Measurements from ENCODE around the gene EPS8.

EPS8 gene

GRCh38 chr12:15580431-15580830 is 208.8 kb downstream of the EPS8 start:
- intact Hi-C loops (cut with DNase I; ENCODE audit: low total_unique reads): loop anchor here (5.0 kb wide), 1 partner anchor 48 kb away; no protein-coding TSS in a partner anchor
- Histone ChIP-seq H3K4me3 (no peak overlapping the region), H3K4me1 (peaks cover 0 to 4% (median 0%) of the 10 kb centered on the region in 4 donors), H3K27ac (no peak overlapping the region), H3K27me3 (no peaks in the 10 kb centered on the region), H3K9me3 (no peaks in the 10 kb centered on the region), H3K36me3 (no peaks in the 10 kb centered on the region)
- TF ChIP-seq, protein P1, sequence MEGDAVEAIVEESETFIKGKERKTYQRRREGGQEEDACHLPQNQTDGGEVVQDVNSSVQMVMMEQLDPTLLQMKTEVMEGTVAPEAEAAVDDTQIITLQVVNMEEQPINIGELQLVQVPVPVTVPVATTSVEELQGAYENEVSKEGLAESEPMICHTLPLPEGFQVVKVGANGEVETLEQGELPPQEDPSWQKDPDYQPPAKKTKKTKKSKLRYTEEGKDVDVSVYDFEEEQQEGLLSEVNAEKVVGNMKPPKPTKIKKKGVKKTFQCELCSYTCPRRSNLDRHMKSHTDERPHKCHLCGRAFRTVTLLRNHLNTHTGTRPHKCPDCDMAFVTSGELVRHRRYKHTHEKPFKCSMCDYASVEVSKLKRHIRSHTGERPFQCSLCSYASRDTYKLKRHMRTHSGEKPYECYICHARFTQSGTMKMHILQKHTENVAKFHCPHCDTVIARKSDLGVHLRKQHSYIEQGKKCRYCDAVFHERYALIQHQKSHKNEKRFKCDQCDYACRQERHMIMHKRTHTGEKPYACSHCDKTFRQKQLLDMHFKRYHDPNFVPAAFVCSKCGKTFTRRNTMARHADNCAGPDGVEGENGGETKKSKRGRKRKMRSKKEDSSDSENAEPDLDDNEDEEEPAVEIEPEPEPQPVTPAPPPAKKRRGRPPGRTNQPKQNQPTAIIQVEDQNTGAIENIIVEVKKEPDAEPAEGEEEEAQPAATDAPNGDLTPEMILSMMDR (IDR thresholded peaks at IDR 0.05): no peak
- no peak for DNase-seq

DNA sequence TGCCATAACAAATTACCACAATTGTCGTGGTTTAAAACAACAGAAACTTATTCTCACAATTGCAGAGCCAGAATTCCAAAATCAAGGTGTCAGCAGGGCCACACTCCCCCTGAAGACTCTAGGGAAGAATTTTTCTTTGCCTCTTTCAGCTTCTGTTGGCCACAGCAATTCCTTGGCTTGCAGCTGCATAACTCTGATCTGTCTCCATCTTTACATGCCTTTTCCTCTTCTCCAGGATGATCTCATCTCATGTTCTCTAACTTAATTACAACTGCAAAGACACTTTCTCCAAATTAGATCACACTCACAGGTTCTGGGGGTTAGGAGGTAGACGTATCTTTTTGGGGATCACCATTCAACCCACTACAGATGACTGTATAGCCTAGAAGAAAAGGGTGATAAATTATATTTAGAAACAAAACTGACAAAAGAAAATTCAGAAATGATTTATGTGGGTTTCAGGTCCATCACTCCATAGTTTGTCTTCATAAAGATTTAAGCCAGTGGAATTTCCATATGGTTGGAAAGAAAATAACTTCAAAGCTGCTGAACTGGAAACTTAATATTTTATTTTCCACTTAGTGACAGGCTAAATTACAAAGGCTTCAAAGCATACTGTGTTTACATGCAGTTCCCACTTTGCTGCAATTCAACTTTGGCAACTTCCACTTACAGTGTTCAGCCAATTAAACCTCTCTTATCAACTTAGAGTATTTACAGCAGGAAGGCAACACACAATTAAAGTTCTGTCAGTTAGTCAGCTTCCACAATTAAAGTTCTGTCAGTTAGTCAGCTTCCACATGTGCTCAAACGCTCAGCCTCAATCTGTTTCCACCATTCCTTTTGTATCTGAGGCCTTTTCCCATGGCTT is 213.3 kb downstream of the EPS8 start:
- no peaks in the 10 kb centered on the region for H3K4me1 ChIP-seq
- H3K9me3 ChIP-seq: no peaks in the 10 kb centered on the region
- H3K27me3 ChIP-seq: no peaks in the 10 kb centered on the region
- intact Hi-C loops (cut with DNase I; ENCODE audit: low total_unique reads): no loop called here
- TF ChIP-seq, protein P1 (IDR thresholded peaks at IDR 0.05): no peak
- DNase-seq: no peak
- H3K4me3 ChIP-seq: no peak overlapping the region
- no peaks in the 10 kb centered on the region for H3K36me3 ChIP-seq
- H3K27ac ChIP-seq: no peak overlapping the region

GRCh38 chr12:15574353-15574752 is 214.8 kb downstream of the EPS8 start:
- Histone ChIP-seq H3K27ac (no peak overlapping the region), H3K9me3 (no peaks in the 10 kb centered on the region), H3K4me3 (no peak overlapping the region), H3K27me3 (no peaks in the 10 kb centered on the region), H3K4me1 (no peaks in the 10 kb centered on the region), H3K36me3 (no peaks in the 10 kb centered on the region)
- DNase-seq: no peak
- intact Hi-C loops (cut with DNase I; ENCODE audit: low total_unique reads): no loop called here
- TF ChIP-seq, protein P1 (IDR thresholded peaks at IDR 0.05): no peak
